SK-N-MC (cell line): ENCODE results near the gene GOLGA2.

ENCODE experiments used
- EZH2 ChIP-seq: fragments of 200-600 bp; sonication (generic); IDR thresholded peaks from one replicate; pipeline ENCODE4 v1.6.1; 2017; ENCODE audit warnings: antibody characterized with exemption
- POLR2AphosphoS5 ChIP-seq: IDR thresholded peaks from 2 replicates; pipeline ENCODE4 v1.6.1; 2012; ENCODE audit warnings: mild to moderate bottlenecking, low read depth, low read length, borderline replicate concordance

GRCh38 chr9:128276008-128276573 lies 284 bp upstream of the GOLGA2 start, which contains the start of gene SWI5:
- TF ChIP-seq POLR2AphosphoS5 (peak; percentile 95), EZH2 (no peak)
